Fibroblast of the aortic adventitia (primary cell): ENCODE results near the gene ZNF184. TPM values are rescaled to one million over a fixed set of nuclear protein-coding genes. Genes with fewer than 3 reads are reported as not detected.

ENCODE experiments used
- DNase-seq: peaks from one replicate; pipeline ENCODE4 v3.0.0-alpha.2; 2010; ENCODE audit warnings: low read depth
- H3K4me3 ChIP-seq: 2 replicates; pipeline ENCODE4 v1.5.1; 2011; ENCODE audit warnings: low read depth, mild to moderate bottlenecking, control low read depth, low read length, moderate library complexity
- CTCF ChIP-seq: IDR thresholded peaks from 2 replicates; pipeline ENCODE4 v1.5.1; 2011; ENCODE audit warnings: mild to moderate bottlenecking, low read length, control low read depth, inconsistent platforms; ENCODE audit not compliant: insufficient read depth
- total RNA-seq: library from RNA; depleted of rRNA; stranded (reverse); fragments of >200 nt; gene quantifications from 2 replicates; pipeline ENCODE4 v1.2.3, GENCODE V29; 2012; ENCODE audit warnings: low replicate concordance

Gene ZNF184
- total RNA-seq, 1 donor: 12.2 TPM

- no peak for DNase-seq
- H3K4me3 ChIP-seq: no peak overlapping the region
- TF ChIP-seq CTCF: no peak
Measured at GRCh38 chr6:27500177-27500576, 27.3 kb upstream of the ZNF184 start.

- peak overlapping the region; percentile 69 for H3K4me3 ChIP-seq
- TF ChIP-seq CTCF: peak; percentile 24
- peak; percentile 87 for DNase-seq
Measured at GRCh38 chr6:27495386-27496135, 22.7 kb upstream of the ZNF184 start.

- no peak for DNase-seq
- no peak for TF ChIP-seq CTCF
- H3K4me3 ChIP-seq: peak overlapping the region; percentile 69
Measured at GRCh38 chr6:27494987-27495385, 22.1 kb upstream of the ZNF184 start.

- TF ChIP-seq CTCF: no peak
- no peak overlapping the region for H3K4me3 ChIP-seq
- DNase-seq: no peak
Measured at GRCh38 chr6:27494103-27494502, 21.2 kb upstream of the ZNF184 start.

- DNase-seq: no peak
- H3K4me3 ChIP-seq: no peak overlapping the region
- TF ChIP-seq CTCF: no peak
Measured at GRCh38 chr6:27492631-27493190, 19.8 kb upstream of the ZNF184 start.

- no peak for TF ChIP-seq CTCF
- H3K4me3 ChIP-seq: peak overlapping the region; percentile 78
- DNase-seq: peak; percentile 98
Measured at GRCh38 chr6:27479319-27480182, 6.6 kb upstream of the ZNF184 start.
